Immature natural killer cell (primary cell): ENCODE results near the gene SHH. TPM values are rescaled to one million over a fixed set of nuclear protein-coding genes. Genes with fewer than 3 reads are reported as not detected.
A peak's percentile ranks its signal among the peaks of the same experiment; 100 is the strongest.

Experiments used
- DNase-seq, 3 donors: peaks; one replicate each; pipeline ENCODE4 v3.0.0; 2022; ENCODE audit warnings: mixed read lengths in 1 of 3
- H3K27ac Mint-ChIP-seq, 6 donors: one replicate each; pipeline ENCODE4 v1.8.0; 2020; ENCODE audit warnings: mixed read lengths in 6 of 6, mild to moderate bottlenecking in 5 of 6, inconsistent platforms in 4 of 6, moderate library complexity in 3 of 6
- H3K27me3 Mint-ChIP-seq, 3 donors: one replicate each; pipeline ENCODE4 v1.8.0; 2020 to 2021; ENCODE audit warnings: low read depth in 3 of 3, mild to moderate bottlenecking in 3 of 3, mixed read lengths in 3 of 3, moderate library complexity in 3 of 3, inconsistent platforms in 1 of 3
- H3K36me3 Mint-ChIP-seq, 3 donors: one replicate each; pipeline ENCODE4 v1.8.0; 2020; ENCODE audit warnings: mixed read lengths in 3 of 3, inconsistent platforms in 2 of 3, mild to moderate bottlenecking in 2 of 3
- H3K4me1 Mint-ChIP-seq, 2 donors: one replicate each; pipeline ENCODE4 v1.8.0; 2020; ENCODE audit warnings: inconsistent platforms in 2 of 2, mild to moderate bottlenecking in 2 of 2, mixed read lengths in 2 of 2, moderate library complexity in 1 of 2
- H3K4me3 Mint-ChIP-seq, 5 donors: one replicate each; pipeline ENCODE4 v1.8.0; 2020; ENCODE audit warnings: mild to moderate bottlenecking in 5 of 5, mixed read lengths in 5 of 5, inconsistent platforms in 3 of 5, moderate library complexity in 3 of 5
- H3K9me3 Mint-ChIP-seq, 6 donors: one replicate each; pipeline ENCODE4 v1.8.0; 2020; ENCODE audit warnings: mild to moderate bottlenecking in 6 of 6, mixed read lengths in 6 of 6, inconsistent platforms in 4 of 6, moderate library complexity in 3 of 6
- polyA plus RNA-seq, 3 donors: library from polyadenylated mRNA; unstranded; fragments of 300-500 nt; fragmentation: Illumina TruSeq; gene quantifications; one replicate each; pipeline ENCODE4 v1.2.3, GENCODE V29; 2021

SHH gene
- polyA plus RNA-seq, 3 donors from 2014 or later = not detected

GRCh38 chr7:155803418-155804376, 8.6 kb downstream of the SHH start:
- no peak for DNase-seq
- H3K4me3 Mint-ChIP-seq = peak overlapping the region in 3 of 5 donors; percentile 29 to 61 (median 38)
- peaks cover 0 to 4% of the 10 kb centered on the region in 2 donors for H3K4me1 Mint-ChIP-seq
- H3K27ac Mint-ChIP-seq = no peak overlapping the region
- no peaks in the 10 kb centered on the region for H3K9me3 Mint-ChIP-seq
- peaks cover 7 to 32% (median 14%) of the 10 kb centered on the region in 3 donors for H3K27me3 Mint-ChIP-seq
- no peaks in the 10 kb centered on the region for H3K36me3 Mint-ChIP-seq

DNA sequence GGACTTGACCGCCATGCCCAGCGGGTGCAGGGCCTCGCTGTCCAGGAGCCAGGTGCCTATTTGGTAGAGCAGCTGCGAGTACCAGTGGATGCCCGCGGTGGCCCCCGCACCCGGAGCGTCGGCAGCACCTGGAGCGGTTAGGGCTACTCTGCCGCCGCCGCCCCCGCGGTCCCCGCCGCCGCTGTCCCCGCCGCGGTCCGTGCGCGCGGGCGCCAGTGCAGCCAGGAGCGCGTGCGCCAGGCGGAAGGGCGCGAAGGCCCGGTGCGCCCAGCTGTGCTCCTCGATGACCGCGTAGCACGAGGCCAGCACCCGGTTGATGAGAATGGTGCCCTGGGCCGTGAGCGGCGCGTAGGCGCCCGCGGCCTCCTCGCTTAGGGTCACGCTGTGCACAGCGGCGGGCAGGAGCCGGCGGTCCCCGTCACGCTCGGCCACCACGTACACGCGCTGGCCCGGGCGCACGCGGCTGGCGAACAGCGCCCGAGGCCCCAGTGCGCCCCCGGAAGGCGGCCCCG, 9.3 kb downstream of the SHH start:
- Mint-ChIP-seq H3K4me1 (peaks cover 0 to 6% of the 10 kb centered on the region in 2 donors), H3K27ac (no peak overlapping the region), H3K4me3 (no peak overlapping the region), H3K27me3 (peaks cover 7 to 37% (median 14%) of the 10 kb centered on the region in 3 donors), H3K9me3 (no peaks in the 10 kb centered on the region), H3K36me3 (no peaks in the 10 kb centered on the region)
- DNase-seq = no peak

- Mint-ChIP-seq H3K4me1 (peaks cover 0 to 6% of the 10 kb centered on the region in 2 donors), H3K4me3 (peak overlapping the region in 1 of 5 donors; percentile 25), H3K36me3 (no peaks in the 10 kb centered on the region), H3K27ac (no peak overlapping the region), H3K27me3 (peaks cover 7 to 31% (median 9%) of the 10 kb centered on the region in 3 donors), H3K9me3 (no peaks in the 10 kb centered on the region)
- DNase-seq = no peak
Measured at GRCh38 chr7:155802291-155802690, 10.0 kb downstream of the SHH start.

DNA sequence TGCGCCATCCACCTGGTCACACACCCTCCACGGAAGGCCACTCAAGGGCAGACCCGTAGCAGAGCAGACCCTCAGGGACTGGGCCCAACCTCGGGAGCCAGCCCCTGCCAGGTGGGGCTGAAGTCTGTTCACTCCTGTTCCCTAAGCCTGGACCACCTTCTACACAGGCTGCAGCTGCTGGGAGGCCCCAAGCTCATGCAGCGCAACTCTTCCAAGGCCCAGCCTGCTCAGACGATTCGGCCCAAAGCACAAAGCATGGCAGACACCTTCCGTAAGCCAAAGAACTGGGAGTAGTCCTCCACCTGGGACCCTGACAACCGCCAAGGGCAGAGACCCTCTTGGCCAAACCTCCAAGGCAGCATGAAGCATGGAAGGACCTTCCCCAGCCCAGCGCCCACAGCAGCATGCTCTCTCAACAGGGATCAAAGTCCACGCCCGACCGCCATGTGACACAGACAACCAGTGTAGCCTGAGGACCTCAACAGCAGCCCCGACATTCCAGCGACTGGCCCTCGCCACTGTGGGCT, 11.5 kb downstream of the SHH start:
- H3K9me3 Mint-ChIP-seq = no peaks in the 10 kb centered on the region
- DNase-seq = no peak
- H3K27me3 Mint-ChIP-seq = peaks cover 5 to 23% (median 6%) of the 10 kb centered on the region in 3 donors
- no peak overlapping the region for H3K27ac Mint-ChIP-seq
- no peak overlapping the region for H3K4me3 Mint-ChIP-seq
- H3K4me1 Mint-ChIP-seq = peaks cover 0 to 5% of the 10 kb centered on the region in 2 donors
- no peaks in the 10 kb centered on the region for H3K36me3 Mint-ChIP-seq

- Mint-ChIP-seq H3K27ac (no peak overlapping the region), H3K27me3 (peaks cover 5 to 23% (median 6%) of the 10 kb centered on the region in 3 donors), H3K4me3 (no peak overlapping the region), H3K9me3 (no peaks in the 10 kb centered on the region), H3K4me1 (peaks cover 0 to 5% of the 10 kb centered on the region in 2 donors), H3K36me3 (no peaks in the 10 kb centered on the region)
- DNase-seq = no peak
Measured at GRCh38 chr7:155800301-155800700, 12.0 kb downstream of the SHH start.

DNA sequence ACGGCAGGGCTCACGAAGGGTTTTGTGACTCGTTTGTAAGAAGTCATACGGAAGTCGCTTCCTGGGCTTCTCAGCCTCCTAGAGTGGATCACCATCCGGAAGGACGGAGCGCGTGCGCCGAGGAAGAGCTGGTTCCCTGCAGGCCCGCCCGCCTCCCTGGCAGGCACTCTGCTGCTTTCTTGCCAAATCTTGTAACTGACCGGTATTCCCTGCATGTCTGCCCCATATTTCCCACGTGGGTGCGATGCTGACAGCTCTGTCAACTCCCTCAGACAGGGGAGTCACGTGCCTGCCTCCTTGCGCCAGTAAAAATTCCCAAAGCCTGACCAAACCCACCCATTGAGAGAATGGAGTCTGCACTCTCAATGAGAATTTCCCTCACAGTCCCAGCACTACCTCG, 12.7 kb downstream of the SHH start:
- H3K27me3 Mint-ChIP-seq = peaks cover 5 to 23% (median 6%) of the 10 kb centered on the region in 3 donors
- no peak overlapping the region for H3K27ac Mint-ChIP-seq
- H3K36me3 Mint-ChIP-seq = no peaks in the 10 kb centered on the region
- peaks cover 0 to 4% of the 10 kb centered on the region in 2 donors for H3K4me1 Mint-ChIP-seq
- no peak overlapping the region for H3K4me3 Mint-ChIP-seq
- no peaks in the 10 kb centered on the region for H3K9me3 Mint-ChIP-seq
- no peak for DNase-seq

DNA sequence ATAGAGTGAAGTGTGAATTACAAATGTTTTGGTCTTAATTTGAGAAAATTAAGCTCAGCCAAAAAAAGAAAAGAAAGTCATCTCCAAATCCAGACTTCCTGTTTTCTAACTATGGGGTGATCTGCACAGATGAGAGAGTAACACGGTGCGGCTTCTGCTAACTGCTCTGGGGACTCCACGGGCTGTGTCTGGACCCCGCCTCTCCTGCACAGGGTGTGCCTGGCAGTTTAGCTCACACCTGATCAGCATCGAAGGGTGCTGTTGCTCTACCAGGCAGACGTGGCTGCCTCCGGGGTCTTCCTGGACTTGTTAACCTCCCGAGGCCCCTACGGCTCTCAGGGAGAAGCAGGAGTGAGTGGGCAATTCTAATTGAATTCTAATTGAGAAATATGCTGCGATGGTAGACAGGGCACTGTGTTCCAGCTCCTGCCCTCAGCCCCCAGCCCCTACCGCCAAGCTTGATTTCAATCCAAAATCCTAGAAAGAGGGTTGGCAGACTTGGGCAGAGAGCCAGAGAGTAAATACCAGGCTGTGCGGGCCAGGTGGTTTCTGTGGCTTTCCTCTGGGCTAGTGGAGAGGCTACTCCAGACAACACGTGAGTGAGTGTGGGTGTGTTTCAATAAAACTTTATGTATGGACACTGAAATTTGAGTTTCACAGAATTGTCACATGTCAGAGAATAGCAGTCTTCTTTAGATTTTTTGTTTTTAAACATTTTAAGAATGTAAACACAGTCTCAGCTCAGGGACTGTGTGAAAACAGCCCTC, 13.4 kb downstream of the SHH start:
- H3K9me3 Mint-ChIP-seq = no peaks in the 10 kb centered on the region
- H3K4me1 Mint-ChIP-seq = peaks cover 0 to 4% of the 10 kb centered on the region in 2 donors
- DNase-seq = no peak
- H3K27ac Mint-ChIP-seq = no peak overlapping the region
- no peaks in the 10 kb centered on the region for H3K36me3 Mint-ChIP-seq
- H3K4me3 Mint-ChIP-seq = no peak overlapping the region
- peaks cover 3 to 20% (median 5%) of the 10 kb centered on the region in 3 donors for H3K27me3 Mint-ChIP-seq

GRCh38 chr7:155797262-155798250, 14.7 kb downstream of the SHH start:
- Mint-ChIP-seq H3K4me3 (no peak overlapping the region), H3K36me3 (no peaks in the 10 kb centered on the region), H3K9me3 (no peaks in the 10 kb centered on the region), H3K27me3 (peaks cover 2 to 20% (median 5%) of the 10 kb centered on the region in 3 donors), H3K4me1 (peaks cover 0 to 2% of the 10 kb centered on the region in 2 donors), H3K27ac (no peak overlapping the region)
- peak in 1 of 3 donors; percentile 5 for DNase-seq

DNA sequence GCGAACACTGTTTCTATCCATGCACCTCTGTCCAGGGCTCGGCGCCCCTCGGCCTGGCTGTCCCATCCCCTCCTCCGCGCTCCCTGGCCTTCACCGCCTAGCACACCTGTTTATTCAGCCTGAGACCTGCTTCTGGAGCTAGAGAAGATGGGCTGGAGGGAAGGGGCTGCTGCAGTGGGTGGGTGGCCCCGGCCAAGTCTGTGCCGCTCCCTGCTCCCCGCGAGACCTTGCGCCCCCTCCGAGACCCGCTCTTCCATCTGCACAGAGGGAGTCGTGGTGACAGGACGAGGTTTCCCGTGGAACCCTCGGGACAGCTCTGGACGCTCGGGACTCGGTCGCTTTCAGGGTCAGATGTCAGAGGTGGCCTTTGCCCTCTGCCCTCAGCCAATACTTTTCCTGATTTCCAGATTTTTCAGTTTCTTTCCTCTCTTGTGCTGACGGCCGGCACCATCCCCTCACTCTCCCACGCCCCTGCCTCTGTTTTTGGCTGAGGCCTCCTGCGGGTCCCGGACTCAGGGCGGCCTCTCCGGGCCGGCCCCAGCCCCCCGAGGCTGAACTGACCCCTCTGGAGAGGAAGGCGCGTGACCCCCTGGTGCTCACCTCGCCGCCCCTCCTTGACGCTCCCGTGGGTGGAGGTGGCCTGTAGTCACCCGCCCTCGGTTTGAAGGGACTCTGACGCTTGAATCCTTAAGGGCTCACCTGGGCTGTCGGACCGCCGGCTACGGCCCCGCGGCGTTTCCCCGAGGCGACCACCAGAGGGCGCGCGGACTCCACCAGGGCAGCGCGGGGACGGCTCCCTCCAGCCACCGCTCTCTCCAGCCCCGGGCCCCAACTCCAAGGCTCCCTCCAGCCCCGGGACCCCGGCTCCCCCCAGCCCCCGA, 15.6 kb downstream of the SHH start:
- peaks cover 0 to 2% of the 10 kb centered on the region in 2 donors for H3K4me1 Mint-ChIP-seq

GRCh38 chr7:155795951-155796350, 16.3 kb downstream of the SHH start:
- H3K9me3 Mint-ChIP-seq = no peaks in the 10 kb centered on the region
- H3K4me1 Mint-ChIP-seq = peaks cover 0 to 2% of the 10 kb centered on the region in 2 donors
- DNase-seq = no peak
- peaks cover 1 to 14% (median 3%) of the 10 kb centered on the region in 3 donors for H3K27me3 Mint-ChIP-seq
- H3K36me3 Mint-ChIP-seq = no peaks in the 10 kb centered on the region
- H3K27ac Mint-ChIP-seq = no peak overlapping the region
- H3K4me3 Mint-ChIP-seq = no peak overlapping the region

More for the DNA sequence above, 15.6 kb downstream of the SHH start:
- no peaks in the 10 kb centered on the region for H3K36me3 Mint-ChIP-seq
- peak; percentile 41 to 54 (median 53) for DNase-seq
- no peak overlapping the region for H3K4me3 Mint-ChIP-seq
- H3K27me3 Mint-ChIP-seq = peaks cover 1 to 16% (median 5%) of the 10 kb centered on the region in 3 donors
- no peak overlapping the region for H3K27ac Mint-ChIP-seq
- no peaks in the 10 kb centered on the region for H3K9me3 Mint-ChIP-seq

GRCh38 chr7:155795401-155795800, 16.9 kb downstream of the SHH start:
- Mint-ChIP-seq H3K9me3 (no peaks in the 10 kb centered on the region), H3K4me1 (peaks cover 0 to 2% of the 10 kb centered on the region in 2 donors), H3K36me3 (no peaks in the 10 kb centered on the region), H3K4me3 (no peak overlapping the region), H3K27me3 (peaks cover 1 to 14% (median 3%) of the 10 kb centered on the region in 3 donors), H3K27ac (no peak overlapping the region)
- no peak for DNase-seq

- DNase-seq = no peak
- no peak overlapping the region for H3K27ac Mint-ChIP-seq
- H3K9me3 Mint-ChIP-seq = no peaks in the 10 kb centered on the region
- no peaks in the 10 kb centered on the region for H3K36me3 Mint-ChIP-seq
- peaks cover 2 to 10% (median 4%) of the 10 kb centered on the region in 3 donors for H3K27me3 Mint-ChIP-seq
- peaks cover 0 to 2% of the 10 kb centered on the region in 2 donors for H3K4me1 Mint-ChIP-seq
- H3K4me3 Mint-ChIP-seq = no peak overlapping the region
Measured at GRCh38 chr7:155794196-155794595, 18.1 kb downstream of the SHH start.
